K562 (cell line): Measurements from ENCODE around the gene PI4K2B. TPM values are rescaled to one million over a fixed set of nuclear protein-coding genes. Genes with fewer than 3 reads are reported as not detected.

Experiments
- ATAC-seq: fragments of 200-7000 bp; cut with Tn5 transposase; 3 replicates; pipeline ENCODE4 v1.9.1; 2020; ENCODE audit warnings: moderate library complexity
- BruUV-seq: library from RNA; stranded (reverse); fragments of 400-500 nt; replicated peaks from 2 replicates; lab custom pipeline; 2021; lab: Mats Ljungman, UMichigan
- CTCF ChIA-PET: fragments of 300-600 bp; formaldehyde crosslinking; extraction: SDS; loops from one replicate; lab custom pipeline; 2021; ENCODE audit warnings: low intra/inter-chr PET ratio; lab: Yijun Ruan, JAX
- POLR2A ChIA-PET: fragments of 300-600, 350-650 bp; sonication (Branson Sonifier 250); formaldehyde crosslinking; extraction: SDS; loops from one replicate; lab custom pipeline; 2021; ENCODE audit warnings: antibody characterized with exemption, inconsistent platforms; lab: Yijun Ruan, JAX
- DNase-seq, 4 experiments: peaks; one replicate each; pipeline versions ENCODE4 v3.0.0 to v3.0.0-alpha.2; 2011 to 2018; ENCODE audit warnings: low spot score in 3 of 4, mixed read lengths in 3 of 4; ENCODE audit errors: extremely low read depth in 1 of 4
- FAIRE-seq: peaks from 2 replicates; lab custom pipeline; 2011; peaks lifted over from hg19 to GRCh38; lab: Jason Lieb, UNC
- H2AFZ ChIP-seq: 2 replicates; pipeline ENCODE4 v1.6.0; 2011; ENCODE audit warnings: low read depth, low read length, control low read depth, inconsistent platforms
- H3K27ac ChIP-seq: fragments of 200-600 bp; 3 replicates; pipeline ENCODE4 v1.8.0; 2011; ENCODE audit warnings: low read depth, mild to moderate bottlenecking, control low read depth, inconsistent platforms, low read length, moderate library complexity, mixed read lengths; ENCODE audit errors: extremely low read depth
- H3K27me3 ChIP-seq, 2 experiments: fragments of 300-600 bp in 1 of 2; 2 replicates in 1 of 2; 3 replicates in 1 of 2; pipeline versions ENCODE4 v1.6.0 to v1.8.0; 2011; ENCODE audit warnings: inconsistent platforms in 2 of 2, low read length in 2 of 2, mild to moderate bottlenecking in 1 of 2, mixed read lengths in 1 of 2, moderate library complexity in 1 of 2; ENCODE audit not compliant: control insufficient read depth in 2 of 2, insufficient read depth in 2 of 2
- H3K36me3 ChIP-seq: fragments of 300-600 bp; 3 replicates; pipeline ENCODE4 v1.8.0; 2011; ENCODE audit warnings: mild to moderate bottlenecking, low read length, inconsistent platforms; ENCODE audit not compliant: control insufficient read depth, insufficient read depth
- H3K4me1 ChIP-seq, 2 experiments: fragments of 200-600 bp in 1 of 2; replicated peaks in 1 of 2; 2 replicates in 1 of 2; 3 replicates in 1 of 2; pipeline versions ENCODE4 v1.5.1 to v1.8.0; 2011; ENCODE audit warnings: inconsistent platforms in 2 of 2, low read length in 2 of 2, mild to moderate bottlenecking in 1 of 2, mixed read lengths in 1 of 2, moderate library complexity in 1 of 2; ENCODE audit not compliant: control insufficient read depth in 2 of 2, insufficient read depth in 2 of 2
- H3K4me2 ChIP-seq: 2 replicates; pipeline ENCODE4 v1.6.1; 2011; ENCODE audit warnings: low read length, control low read depth, inconsistent platforms, mixed read lengths; ENCODE audit not compliant: insufficient read depth
- H3K4me3 ChIP-seq: fragments of 200-600 bp; sonication (generic), shearing (Covaris generic); 2 replicates; pipeline ENCODE4 v1.5.1; 2016; ENCODE audit warnings: control low read depth, inconsistent platforms
- H3K79me2 ChIP-seq: fragments of 200-600 bp; 3 replicates; pipeline ENCODE4 v1.8.0; 2011; ENCODE audit warnings: low read length, inconsistent platforms; ENCODE audit not compliant: control insufficient read depth, insufficient read depth
- H3K9ac ChIP-seq, 2 experiments: 2 replicates each; pipeline versions ENCODE4 v1.6.0 to v1.6.1; 2011; ENCODE audit warnings: low read depth in 2 of 2, low read length in 2 of 2, control low read depth in 1 of 2, inconsistent platforms in 1 of 2, mild to moderate bottlenecking in 1 of 2, mixed read lengths in 1 of 2; ENCODE audit not compliant: insufficient read depth in 1 of 2
- H3K9me1 ChIP-seq: one replicate; pipeline ENCODE4 v1.6.0; 2011; ENCODE audit warnings: inconsistent platforms, mild to moderate bottlenecking, low read length, moderate library complexity; ENCODE audit not compliant: control insufficient read depth, insufficient read depth
- H3K9me3 ChIP-seq: replicated peaks from 2 replicates; pipeline ENCODE4 v1.5.1; 2011; ENCODE audit warnings: low read depth, low read length, inconsistent platforms; ENCODE audit not compliant: control insufficient read depth, insufficient read depth
- H4K20me1 ChIP-seq: replicated peaks from 2 replicates; pipeline ENCODE4 v1.6.1; 2011; ENCODE audit warnings: low read length, inconsistent platforms, mixed read lengths; ENCODE audit not compliant: control insufficient read depth, insufficient read depth
- C11orf30 ChIP-seq: fragments of 450-650 bp; IDR thresholded peaks from 2 replicates; pipeline ENCODE4 v1.6.1; 2016; ENCODE audit warnings: low read depth, mild to moderate bottlenecking
- EWSR1 ChIP-seq: fragments of 450-650 bp; IDR thresholded peaks from 2 replicates; pipeline ENCODE4 v1.6.1; 2018; ENCODE audit warnings: borderline replicate concordance, mild to moderate bottlenecking, low read depth, moderate library complexity; ENCODE audit not compliant: partially characterized antibody
- JUN ChIP-seq, 2 experiments: sonication (generic) in 1 of 2; formaldehyde crosslinking in 1 of 2; IDR thresholded peaks; 2 replicates each; pipeline versions ENCODE4 v1.6.1 to v1.8.0; 2012 to 2022; ENCODE audit warnings: borderline replicate concordance in 2 of 2, mild to moderate bottlenecking in 2 of 2, improper control_type of control experiment in 1 of 2, low read depth in 1 of 2, low read length in 1 of 2, missing genetic modification reagents in 1 of 2
- KAT2B ChIP-seq: IDR thresholded peaks from one replicate; pipeline ENCODE4 v1.6.1; 2012; ENCODE audit warnings: low read depth, mild to moderate bottlenecking, control low read depth, inconsistent platforms, low read length, moderate library complexity
- MAFF ChIP-seq: IDR thresholded peaks from 2 replicates; pipeline ENCODE4 v1.6.1; 2012; ENCODE audit warnings: low read length, improper control_type of control experiment
- MAFG ChIP-seq: fragments of 450-650 bp; conservative IDR thresholded peaks from 2 replicates; pipeline ENCODE4 v1.6.1; 2016; ENCODE audit warnings: missing genetic modification characterization, missing compliant biosample characterization
- NCOA2 ChIP-seq, 2 experiments: fragments of 450-650 bp; IDR thresholded peaks; 2 replicates each; pipeline ENCODE4 v1.6.1; 2018; ENCODE audit warnings: mild to moderate bottlenecking in 2 of 2, moderate library complexity in 1 of 2; ENCODE audit not compliant: partially characterized antibody in 2 of 2
- PHF21A ChIP-seq: fragments of 450-650 bp; IDR thresholded peaks from 2 replicates; pipeline ENCODE4 v1.6.1; 2017; ENCODE audit warnings: low read depth, borderline replicate concordance
- POU5F1 ChIP-seq: fragments of 150-350 bp; IDR thresholded peaks from 2 replicates; pipeline ENCODE4 v1.6.1; 2014; ENCODE audit warnings: borderline replicate concordance, low read length, low read depth, mild to moderate bottlenecking; ENCODE audit not compliant: partially characterized antibody
- RB1 ChIP-seq: fragments of 450-650 bp; IDR thresholded peaks from 2 replicates; pipeline ENCODE4 v1.6.1; 2017; ENCODE audit warnings: low read depth, mild to moderate bottlenecking
- SAFB ChIP-seq: fragments of 200-400 bp; formaldehyde crosslinking; IDR thresholded peaks from 2 replicates; pipeline ENCODE4 v1.6.1; 2017; ENCODE audit warnings: low read depth, low read length, borderline replicate concordance
- SNRNP70 ChIP-seq: fragments of 200-400 bp; formaldehyde crosslinking; optimal IDR thresholded peaks from 2 replicates; pipeline ENCODE3; 2017; ENCODE audit warnings: low read depth, low read length
- SUPT5H ChIP-seq: fragments of 450-650 bp; IDR thresholded peaks from 2 replicates; pipeline ENCODE4 v1.6.1; 2016
- TAF9B ChIP-seq: fragments of 450-650 bp; IDR thresholded peaks from 2 replicates; pipeline ENCODE4 v1.6.1; 2018; ENCODE audit warnings: mild to moderate bottlenecking; ENCODE audit not compliant: partially characterized antibody
- TFAM ChIP-seq: fragments of 250-450 bp; sonication (Bioruptor Pico); conservative IDR thresholded peaks from 2 replicates; pipeline ENCODE4 v1.5.0; 2021; ENCODE audit warnings: mild to moderate bottlenecking, moderate library complexity
- ZBED1 ChIP-seq: IDR thresholded peaks from 2 replicates; pipeline ENCODE4 v1.6.1; 2014
- ZNF146 ChIP-seq: IDR thresholded peaks from one replicate; pipeline ENCODE4 v1.6.1; 2018; ENCODE audit warnings: missing compliant biosample characterization; ENCODE audit not compliant: unreplicated experiment
- ZNF165 ChIP-seq: fragments of 250-450 bp; sonication (Bioruptor Pico); IDR thresholded peaks from 2 replicates; pipeline ENCODE4 v1.4.0; 2020; ENCODE audit warnings: borderline replicate concordance
- ZNF316 ChIP-seq: fragments of 450-650 bp; IDR thresholded peaks from 2 replicates; pipeline ENCODE4 v1.6.1; 2016
- ZNF324 ChIP-seq: fragments of 250-450 bp; sonication (Bioruptor Pico); IDR thresholded peaks from 2 replicates; pipeline ENCODE4 v1.4.0; 2020; ENCODE audit warnings: mild to moderate bottlenecking
- ZNF444 ChIP-seq: fragments of 250-450 bp; sonication (Bioruptor Pico); IDR thresholded peaks from 2 replicates; pipeline ENCODE4 v1.4.0; 2020; ENCODE audit warnings: mild to moderate bottlenecking, moderate library complexity
- ZNF830 ChIP-seq: fragments of 250-450 bp; sonication (Bioruptor Pico); IDR thresholded peaks from 2 replicates; pipeline ENCODE4 v1.5.0; 2021; ENCODE audit warnings: mild to moderate bottlenecking
- ZSCAN32 ChIP-seq: fragments of 450-650 bp; formaldehyde crosslinking; IDR thresholded peaks from 2 replicates; pipeline ENCODE4 v1.4.0; 2020; ENCODE audit warnings: mild to moderate bottlenecking, moderate library complexity
- WGBS: fragments of 100-300 bp; shearing (Covaris generic); methylation state at CpG from one replicate; pipeline ENCODE4 v1.1.6; 2016; ENCODE audit warnings: low coverage, mixed read lengths; ENCODE audit not compliant: insufficient coverage; ENCODE audit errors: missing lambda C conversion rate; 5-methylcytosine and 5-hydroxymethylcytosine counted together
- in situ Hi-C: fragments of 300-500 bp; cut with MboI; formaldehyde crosslinking; loops from 4 replicates; pipeline ENCODE4 v1.15.0; 2018; ENCODE audit warnings: inconsistent platforms, mixed read lengths
- intact Hi-C: fragments of 100-400 bp; cut with micrococcal nuclease; formaldehyde crosslinking; loops from 2 replicates; pipeline ENCODE4 v1.14.2; 2022
- polyA plus RNA-seq, 8 experiments: library from polyadenylated mRNA; depleted of rRNA in 4 of 8; stranded (reverse) in 5 of 8; unstranded in 3 of 8; fragments of >200 nt; fragmentation: Nextera tagmentation in 2 of 8; fragmentation: Illumina TruSeq in 1 of 8; extraction: Ambion mirVana in 2 of 8; extraction: Trizol in 1 of 8; gene quantifications; 2 replicates each; pipeline versions ENCODE4 v1.2.1 to v1.2.3, GENCODE V29; 2011 to 2014; ENCODE audit warnings: inconsistent platforms in 1 of 8, missing spikeins in 1 of 8
- total RNA-seq, 7 experiments: library from RNA; depleted of rRNA in 6 of 7; stranded (reverse); fragments of >200 nt in 6 of 7; fragmentation: Illumina TruSeq in 2 of 7; extraction: Trizol in 2 of 7; gene quantifications; 2 replicates each; pipeline versions ENCODE4 v1.2.1 to v1.2.3, GENCODE V29; 2011 to 2021; ENCODE audit warnings: low replicate concordance in 1 of 7
- TF ChIP-seq, protein P1 (sequence below), 2 experiments: IDR thresholded peaks; 2 replicates each; pipeline ENCODE4 v1.6.1; 2012; ENCODE audit warnings: improper control_type of control experiment in 2 of 2, low read depth in 2 of 2, low read length in 2 of 2, borderline replicate concordance in 1 of 2

Gene PI4K2B
- total and polyA plus RNA-seq, 9 of the 15 experiments (the other 6 are each of a cell fraction or from before 2014, with no cell fraction given) = 4.5 to 21.4 (median 16.5) TPM

DNA sequence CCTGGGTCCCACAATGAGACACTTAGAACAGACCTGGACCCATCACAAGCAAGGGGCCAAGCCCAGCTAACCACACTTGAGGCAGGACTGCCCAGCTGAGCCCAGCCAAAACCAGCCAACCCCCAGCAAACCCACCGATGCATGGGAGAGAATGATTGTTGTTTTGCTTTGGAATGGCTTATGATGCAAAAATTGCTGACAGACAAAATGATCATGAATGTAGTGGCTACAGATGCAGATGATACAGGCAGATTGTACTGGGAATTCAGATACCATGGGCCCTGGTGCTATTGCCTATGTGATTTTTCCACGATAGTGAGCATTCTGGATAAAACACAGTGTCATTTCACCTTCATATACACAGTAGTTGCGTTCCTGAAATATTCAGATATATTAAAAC, 69.7 kb downstream of the PI4K2B start:
- CTCF ChIA-PET = no interaction called here
- POLR2A ChIA-PET = interaction anchor here (0.7 kb wide), 1 partner anchor 54 kb away, joined by 3 read pairs; no protein-coding TSS in a partner anchor
- WGBS = 13% methylated on average over 3 of the region's 3 CpGs
- no peak overlapping the region for H3K9ac ChIP-seq
- H3K9me1 ChIP-seq = no peaks in the 10 kb centered on the region
- no peak for FAIRE-seq
- peaks cover 0 to 6% of the 10 kb centered on the region in 2 experiments; a peak in 2 of 5 replicates for H3K4me1 ChIP-seq
- intact Hi-C loops (no loop called here), in situ Hi-C loops (no loop called here)
- H3K4me3 ChIP-seq = no peak overlapping the region
- H3K27me3 ChIP-seq = peaks cover 14% of the 10 kb centered on the region in 2 experiments
- H3K27ac ChIP-seq = no peak overlapping the region
- H2AFZ ChIP-seq = no peak overlapping the region
- no peaks in the 10 kb centered on the region for H3K9me3 ChIP-seq
- no peak overlapping the region for H3K4me2 ChIP-seq
- DNase-seq = no peak
- H3K36me3 ChIP-seq = no peaks in the 10 kb centered on the region
- no peak for ATAC-seq
- H3K79me2 ChIP-seq = no peaks in the 10 kb centered on the region
- BruUV-seq = no TSS peak
- H4K20me1 ChIP-seq = no peaks in the 10 kb centered on the region
- no peak for TF ChIP-seq PHF21A
- no peak for TF ChIP-seq SNRNP70
- no peak for TF ChIP-seq ZBED1
- TF ChIP-seq ZNF830 (CRISPR knock-in tag) = no peak
- TF ChIP-seq MAFG (tag) = peak; percentile 59
- no peak for TF ChIP-seq KAT2B
- peak; percentile 80 for TF ChIP-seq ZNF316
- no peak for TF ChIP-seq POU5F1
- TF ChIP-seq, protein P1, sequence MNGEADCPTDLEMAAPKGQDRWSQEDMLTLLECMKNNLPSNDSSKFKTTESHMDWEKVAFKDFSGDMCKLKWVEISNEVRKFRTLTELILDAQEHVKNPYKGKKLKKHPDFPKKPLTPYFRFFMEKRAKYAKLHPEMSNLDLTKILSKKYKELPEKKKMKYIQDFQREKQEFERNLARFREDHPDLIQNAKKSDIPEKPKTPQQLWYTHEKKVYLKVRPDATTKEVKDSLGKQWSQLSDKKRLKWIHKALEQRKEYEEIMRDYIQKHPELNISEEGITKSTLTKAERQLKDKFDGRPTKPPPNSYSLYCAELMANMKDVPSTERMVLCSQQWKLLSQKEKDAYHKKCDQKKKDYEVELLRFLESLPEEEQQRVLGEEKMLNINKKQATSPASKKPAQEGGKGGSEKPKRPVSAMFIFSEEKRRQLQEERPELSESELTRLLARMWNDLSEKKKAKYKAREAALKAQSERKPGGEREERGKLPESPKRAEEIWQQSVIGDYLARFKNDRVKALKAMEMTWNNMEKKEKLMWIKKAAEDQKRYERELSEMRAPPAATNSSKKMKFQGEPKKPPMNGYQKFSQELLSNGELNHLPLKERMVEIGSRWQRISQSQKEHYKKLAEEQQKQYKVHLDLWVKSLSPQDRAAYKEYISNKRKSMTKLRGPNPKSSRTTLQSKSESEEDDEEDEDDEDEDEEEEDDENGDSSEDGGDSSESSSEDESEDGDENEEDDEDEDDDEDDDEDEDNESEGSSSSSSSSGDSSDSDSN (IDR thresholded peaks at IDR 0.05; ENCODE audit: borderline replicate concordance in 1 of 2, low read depth in 2 of 2, low read length in 2 of 2) = no peak
- TF ChIP-seq ZSCAN32 (CRISPR knock-in tag) = no peak
- TF ChIP-seq SUPT5H = no peak
- no peak for TF ChIP-seq TAF9B
- TF ChIP-seq RB1 = no peak
- no peak for TF ChIP-seq ZNF165 (CRISPR knock-in tag)
- no peak for TF ChIP-seq SAFB
- TF ChIP-seq MAFF = peak; percentile 7; the same call in 1 of the 2 replicates
- no peak for TF ChIP-seq ZNF324 (CRISPR knock-in tag)
- TF ChIP-seq ZNF146 (CRISPR knock-in tag) = no peak
- no peak for TF ChIP-seq JUN (IDR thresholded peaks at IDR 0.05; ENCODE audit: borderline replicate concordance, low read depth, low read length)
- TF ChIP-seq JUN (CRISPR knock-in tag; IDR thresholded peaks at IDR 0.05; ENCODE audit: borderline replicate concordance) = no peak
- TF ChIP-seq NCOA2 (IDR thresholded peaks at IDR 0.05; ENCODE audit: partially characterized antibody in 2 of 2) = no peak
- no peak for TF ChIP-seq ZNF444 (CRISPR knock-in tag)
- no peak for TF ChIP-seq TFAM (CRISPR knock-in tag)
- TF ChIP-seq C11orf30 = peak; percentile 76
- no peak for TF ChIP-seq EWSR1
